NAMALWA (cell line): Measurements from ENCODE around the gene PIGK.

Experiments used
- DNase-seq: peaks from one replicate; pipeline ENCODE4 v3.0.0-alpha.2; 2015; ENCODE audit warnings: low spot score

The PIGK gene

GRCh38 chr1:77096496-77097255 is 122.6 kb downstream of the PIGK start:
- no peak for DNase-seq

- no peak for DNase-seq
Measured at GRCh38 chr1:77095236-77095635, 124.0 kb downstream of the PIGK start.

- no peak for DNase-seq
Measured at GRCh38 chr1:77089756-77090155, 129.5 kb downstream of the PIGK start.

- no peak for DNase-seq
Measured at GRCh38 chr1:77085109-77085508, 134.1 kb downstream of the PIGK start.

DNA sequence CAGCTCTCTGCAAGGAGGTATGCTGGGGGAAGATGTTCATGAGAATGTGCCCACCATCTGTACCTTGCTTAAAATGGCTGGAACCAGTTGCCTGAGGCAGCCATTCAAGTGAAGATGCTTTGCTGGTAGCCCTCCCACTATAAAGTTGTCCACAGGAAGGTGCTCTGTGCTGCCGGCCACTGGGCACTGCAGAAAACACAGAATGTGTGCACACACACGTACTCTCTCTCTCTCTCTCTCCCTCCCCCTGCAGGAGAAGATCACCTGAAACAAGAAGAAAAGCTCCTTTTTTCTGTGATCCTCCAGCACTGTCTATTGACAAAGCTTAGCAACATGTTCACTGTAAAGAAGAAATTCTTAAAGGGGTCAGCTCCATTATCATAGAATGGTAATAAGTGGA is 134.8 kb downstream of the PIGK start:
- no peak for DNase-seq

DNA sequence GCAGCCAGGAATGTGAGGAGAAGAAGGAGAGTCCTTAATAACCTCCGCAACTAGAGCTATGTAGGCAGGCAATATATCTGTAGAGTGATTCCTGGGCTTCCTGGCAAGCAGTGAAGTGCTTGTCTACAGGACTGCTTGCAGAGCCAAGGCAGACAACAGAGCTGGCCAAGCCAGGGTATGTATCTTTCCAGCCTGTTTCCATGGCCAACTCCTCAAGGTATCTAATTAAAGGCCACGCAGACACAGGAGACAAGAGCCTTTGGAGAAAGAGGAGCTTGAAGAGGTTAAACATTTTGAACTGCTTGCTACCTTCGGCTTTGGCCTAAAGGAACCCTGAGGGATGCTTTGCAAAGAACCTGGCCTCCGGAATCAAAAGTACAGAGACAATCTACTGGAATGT is 137.4 kb downstream of the PIGK start:
- no peak for DNase-seq

DNA sequence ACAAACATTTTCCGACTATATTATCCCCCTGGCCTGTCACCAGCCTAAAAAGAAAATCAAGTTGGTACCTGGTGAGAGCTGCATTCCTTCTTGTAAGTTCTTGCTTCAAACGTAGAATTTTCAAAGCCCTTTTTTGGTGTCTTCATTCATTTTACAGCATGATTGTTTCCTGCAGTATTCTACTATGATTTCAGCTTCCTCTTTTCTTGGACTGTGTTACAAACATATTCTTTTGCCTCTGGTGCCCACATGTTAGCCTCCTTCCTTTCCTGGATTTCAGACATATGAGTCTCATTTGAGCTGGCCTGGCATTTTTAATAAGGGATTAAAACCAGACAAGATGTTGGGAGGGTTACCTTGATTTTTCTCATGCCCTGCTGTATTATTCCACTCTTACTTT is 142.5 kb downstream of the PIGK start:
- no peak for DNase-seq

DNA sequence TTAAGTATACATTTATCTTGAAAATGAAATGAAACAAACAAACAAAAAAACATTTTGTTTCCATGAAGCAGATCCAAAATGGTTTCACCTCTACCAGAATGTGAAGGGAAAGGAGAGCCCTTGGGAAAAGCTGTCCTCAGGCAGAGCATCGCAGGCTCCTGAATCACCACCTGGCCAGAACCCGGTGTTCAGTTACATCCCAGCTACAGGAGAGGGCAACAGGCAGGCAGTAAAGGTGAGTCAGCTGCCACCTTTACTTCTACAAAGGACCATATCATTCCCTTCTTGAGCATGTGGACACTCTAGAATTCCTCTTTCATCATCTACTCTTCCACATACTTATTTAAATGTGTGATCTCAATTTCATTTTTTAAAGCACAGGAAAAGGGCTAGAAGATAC is 151.2 kb downstream of the PIGK start:
- no peak for DNase-seq

DNA sequence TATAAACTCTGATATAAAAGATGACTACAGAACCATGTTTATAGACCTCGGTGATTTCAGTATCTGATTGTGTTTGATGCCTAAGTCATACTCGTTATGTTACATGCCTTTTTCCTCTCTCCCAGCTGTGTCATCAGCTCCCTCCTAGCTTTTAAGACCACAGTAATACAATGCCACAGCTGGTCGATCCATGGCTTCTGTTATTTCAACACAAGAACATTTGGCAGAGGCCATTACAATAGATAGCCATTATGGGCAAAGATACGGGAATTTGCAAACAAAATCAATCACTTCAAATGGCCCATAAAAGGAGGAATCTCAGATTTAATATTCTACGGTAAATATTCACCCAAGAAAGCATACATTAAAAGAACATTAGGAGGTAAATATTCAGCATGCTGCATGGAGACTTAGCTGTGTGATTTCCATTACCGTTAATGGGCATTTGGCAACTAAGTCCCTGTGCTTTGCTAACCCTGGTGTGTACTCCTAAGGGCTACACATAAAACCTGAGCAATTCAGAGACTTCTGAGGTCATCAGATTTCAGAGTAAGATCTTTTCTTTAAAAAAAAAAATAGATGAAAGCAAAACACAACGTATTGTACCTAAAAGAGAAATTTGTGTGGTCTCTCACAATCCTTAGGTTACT is 153.4 kb downstream of the PIGK start:
- no peak for DNase-seq

DNA sequence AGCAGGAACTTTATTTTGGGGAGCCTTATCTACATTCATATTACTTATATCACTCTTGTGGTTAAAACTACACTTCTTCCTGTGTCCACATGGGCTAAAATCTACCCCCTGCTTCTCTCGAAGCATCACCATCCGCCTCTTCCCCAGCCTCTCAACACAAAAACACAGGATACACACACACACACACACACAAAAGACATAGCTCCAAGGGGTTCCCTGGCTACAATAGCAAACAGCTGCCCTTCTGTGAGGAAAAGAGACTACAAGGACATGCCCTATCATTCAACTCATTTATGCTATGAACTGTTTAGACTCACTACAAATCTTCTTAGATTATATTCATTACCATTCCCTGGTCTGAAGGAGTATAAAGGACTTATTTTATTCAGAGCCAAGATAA is 155.0 kb downstream of the PIGK start:
- DNase-seq: no peak

GRCh38 chr1:77063118-77063517 is 156.1 kb downstream of the PIGK start:
- DNase-seq: no peak

DNA sequence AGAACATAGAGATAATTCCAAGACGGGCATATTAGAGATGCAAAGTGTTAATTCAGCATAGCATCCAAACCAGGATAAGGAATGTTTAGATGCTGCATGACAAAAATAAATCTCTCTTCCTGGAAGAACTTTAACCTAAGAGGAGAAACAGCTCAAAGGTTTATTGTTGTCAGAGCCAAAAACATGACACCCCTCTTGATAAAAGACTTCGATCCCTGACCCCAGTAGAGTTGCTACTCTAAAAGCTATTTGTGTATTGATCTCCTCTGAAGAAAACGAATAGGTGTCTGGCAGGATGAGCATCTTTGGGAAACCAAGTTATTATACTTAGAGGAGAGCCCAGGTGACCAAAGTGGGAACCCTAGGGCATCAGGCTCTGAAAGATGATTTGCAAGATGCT is 158.1 kb downstream of the PIGK start:
- no peak for DNase-seq

GRCh38 chr1:77060000-77060399 is 159.2 kb downstream of the PIGK start:
- DNase-seq: no peak

DNA sequence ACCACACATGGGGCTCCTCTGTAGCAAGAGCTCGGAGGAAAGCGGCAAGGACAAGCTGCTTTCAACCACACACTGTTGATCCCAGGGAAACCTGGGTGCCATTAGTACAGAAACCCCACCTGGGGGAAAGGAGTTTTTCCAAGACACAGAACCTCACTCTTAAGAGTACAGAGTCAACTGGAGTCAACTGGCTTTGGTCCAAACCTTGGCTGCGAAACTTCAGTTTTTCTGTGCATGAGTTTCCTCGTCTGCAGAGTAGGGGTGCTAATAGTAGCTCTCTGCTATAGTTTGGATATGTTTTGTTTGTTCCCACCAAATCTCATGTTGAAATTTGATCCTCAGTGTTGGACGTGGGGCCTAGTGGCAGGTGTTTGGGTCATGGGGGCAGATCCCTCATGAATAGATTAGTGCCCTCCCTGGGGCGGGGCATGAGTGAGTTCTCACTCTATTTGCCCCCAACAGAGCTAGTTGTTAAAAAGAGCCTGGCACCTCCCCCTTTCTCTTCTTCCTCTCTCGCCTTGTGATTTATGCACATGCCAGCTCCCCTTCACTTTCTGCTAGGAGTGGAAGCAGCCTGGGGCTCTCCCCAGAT is 161.1 kb downstream of the PIGK start:
- no peak for DNase-seq

DNA sequence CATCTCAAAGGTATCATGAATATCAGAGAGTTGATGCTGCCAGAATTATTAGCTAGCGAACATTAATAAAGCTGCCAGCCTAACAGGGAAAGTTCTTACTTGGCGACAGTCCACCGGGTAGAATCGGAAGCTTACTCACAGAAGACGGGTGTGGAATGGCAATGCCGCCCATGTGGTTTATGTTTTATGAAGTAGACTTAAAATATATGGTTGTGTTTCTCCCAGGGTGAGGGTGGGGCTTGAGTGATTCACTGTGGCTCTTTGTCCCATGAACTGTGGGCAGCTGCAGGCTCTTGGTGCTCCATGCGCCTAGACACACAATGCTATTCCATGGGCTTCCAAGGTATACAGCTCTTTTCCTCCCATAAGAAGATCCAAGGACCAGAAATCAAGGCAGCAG is 162.7 kb downstream of the PIGK start:
- DNase-seq: no peak

- DNase-seq: no peak
Measured at GRCh38 chr1:77051425-77051824, 167.8 kb downstream of the PIGK start.

GRCh38 chr1:77048615-77049005 is 170.6 kb downstream of the PIGK start:
- no peak for DNase-seq

DNA sequence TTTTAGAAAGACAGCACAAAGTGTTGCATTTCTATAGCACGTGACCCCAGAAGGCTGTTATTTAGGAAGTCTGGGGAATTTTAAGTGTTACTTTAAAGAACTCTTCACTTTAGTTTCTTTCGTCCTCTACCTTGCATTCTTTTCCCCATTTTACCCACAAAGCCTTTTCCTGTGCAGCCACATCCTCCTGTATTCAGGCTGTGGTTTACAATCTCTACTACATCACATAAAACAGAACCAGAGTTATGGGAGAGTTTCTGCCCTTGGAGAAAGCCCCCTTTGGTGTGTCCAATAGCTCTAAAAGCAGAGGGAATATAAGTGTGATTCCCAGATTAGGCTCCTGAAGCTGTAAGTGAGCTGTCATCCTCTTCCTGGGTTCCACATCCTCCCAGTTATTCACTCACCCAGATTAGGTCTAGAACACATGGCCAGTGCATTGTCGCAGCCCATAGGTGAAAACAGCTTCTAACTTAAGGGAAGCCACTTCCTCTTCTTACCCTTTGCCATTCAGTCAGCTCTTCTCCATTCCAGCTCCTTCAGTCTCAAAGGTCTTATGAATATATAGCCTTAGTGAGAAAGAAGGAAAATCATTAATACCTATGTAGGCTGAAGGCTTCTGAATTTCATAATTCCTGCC is 171.1 kb downstream of the PIGK start:
- DNase-seq: no peak

GRCh38 chr1:77047575-77047974 is 171.7 kb downstream of the PIGK start:
- DNase-seq: no peak

- DNase-seq: no peak
Measured at GRCh38 chr1:77044133-77044849, 174.9 kb downstream of the PIGK start.

DNA sequence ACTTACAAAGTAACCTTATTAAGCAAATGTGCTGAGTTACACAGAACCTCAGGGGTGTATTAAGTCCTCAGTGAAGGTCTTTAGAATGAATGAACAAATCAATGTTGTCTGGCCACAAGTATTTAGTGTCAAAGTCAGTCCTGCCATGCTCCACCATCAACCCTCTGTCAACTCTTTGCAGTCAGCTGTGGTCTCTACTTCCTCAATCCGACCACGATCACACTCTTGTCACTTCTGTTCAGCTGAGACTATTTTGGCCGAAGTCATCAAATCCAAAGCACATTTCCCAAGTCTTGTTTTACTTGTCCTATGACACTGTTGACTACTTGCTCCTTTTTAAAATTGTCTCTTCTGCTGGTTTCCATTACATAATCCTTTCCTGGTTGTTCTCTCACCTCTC is 178.4 kb downstream of the PIGK start:
- no peak for DNase-seq

DNA sequence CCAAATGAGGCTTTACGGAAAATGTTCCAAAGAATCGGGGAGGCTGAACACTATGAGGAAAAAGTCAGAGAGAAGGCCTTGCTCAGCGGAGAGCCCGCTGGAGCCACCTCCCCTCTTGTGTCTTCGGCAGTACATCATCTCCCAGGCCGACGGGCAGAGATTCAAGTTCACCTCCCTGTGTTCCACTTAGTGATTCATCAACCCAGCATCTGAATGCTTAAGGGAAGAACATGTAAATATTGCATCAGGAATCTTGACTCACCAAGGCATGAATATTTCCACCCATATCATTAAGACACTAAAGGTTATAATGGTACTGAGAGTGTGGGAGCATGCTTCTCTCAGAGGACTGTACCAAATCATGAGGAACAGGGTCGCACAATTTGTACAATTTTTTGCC is 179.5 kb downstream of the PIGK start:
- DNase-seq: no peak
